ENCODE data around the gene GPER1.

GPER1 gene

GRCh38 chr7:1050254-1050906 is 37.5 kb upstream of the GPER1 start:
- H3K9me3 Mint-ChIP-seq (ENCODE audit: low read depth), result no peaks in the 10 kb centered on the region
- H3K27me3 Mint-ChIP-seq, result no peaks in the 10 kb centered on the region
- no peak overlapping the region for H3K27ac Mint-ChIP-seq
- peaks cover 62% of the 10 kb centered on the region for H3K4me1 Mint-ChIP-seq (ENCODE audit: low read depth)
- H3K4me3 Mint-ChIP-seq, result no peak overlapping the region
- H3K36me3 Mint-ChIP-seq, result no peaks in the 10 kb centered on the region

GRCh38 chr7:1050956-1051690 is 36.8 kb upstream of the GPER1 start:
- Mint-ChIP-seq H3K4me1 (ENCODE audit: low read depth) (peaks cover 59% of the 10 kb centered on the region), H3K36me3 (no peaks in the 10 kb centered on the region), H3K4me3 (no peak overlapping the region), H3K9me3 (ENCODE audit: low read depth) (no peaks in the 10 kb centered on the region), H3K27me3 (no peaks in the 10 kb centered on the region), H3K27ac (no peak overlapping the region)

GRCh38 chr7:1052031-1052818 is 35.7 kb upstream of the GPER1 start:
- Mint-ChIP-seq H3K4me3 (no peak overlapping the region), H3K36me3 (no peaks in the 10 kb centered on the region), H3K9me3 (ENCODE audit: low read depth) (no peaks in the 10 kb centered on the region), H3K27me3 (no peaks in the 10 kb centered on the region), H3K27ac (peak overlapping the region; percentile 10), H3K4me1 (ENCODE audit: low read depth) (peaks cover 50% of the 10 kb centered on the region)

GRCh38 chr7:1053002-1053411 is 34.9 kb upstream of the GPER1 start:
- no peak overlapping the region for H3K4me3 Mint-ChIP-seq
- peaks cover 44% of the 10 kb centered on the region for H3K4me1 Mint-ChIP-seq (ENCODE audit: low read depth)
- H3K9me3 Mint-ChIP-seq (ENCODE audit: low read depth), result no peaks in the 10 kb centered on the region
- no peak overlapping the region for H3K27ac Mint-ChIP-seq
- H3K36me3 Mint-ChIP-seq, result no peaks in the 10 kb centered on the region
- H3K27me3 Mint-ChIP-seq, result no peaks in the 10 kb centered on the region

- no peak overlapping the region for H3K27ac Mint-ChIP-seq
These were observed 34.0 kb upstream of the GPER1 start for GRCh38 chr7:1053816-1054370.

GRCh38 chr7:1054438-1054837 is 33.5 kb upstream of the GPER1 start:
- Mint-ChIP-seq H3K27ac (no peak overlapping the region), H3K36me3 (peaks cover 4% of the 10 kb centered on the region)

More at GRCh38 chr7:1053816-1054370, 34.0 kb upstream of the GPER1 start:
- peaks cover 4% of the 10 kb centered on the region for H3K36me3 Mint-ChIP-seq
- H3K9me3 Mint-ChIP-seq (ENCODE audit: low read depth), result no peaks in the 10 kb centered on the region
- H3K4me1 Mint-ChIP-seq (ENCODE audit: low read depth), result peaks cover 35% of the 10 kb centered on the region
- H3K4me3 Mint-ChIP-seq, result no peak overlapping the region
- H3K27me3 Mint-ChIP-seq, result no peaks in the 10 kb centered on the region

GRCh38 chr7:1054861-1055450 is 33.0 kb upstream of the GPER1 start:
- Mint-ChIP-seq H3K27me3 (no peaks in the 10 kb centered on the region), H3K36me3 (peaks cover 4% of the 10 kb centered on the region), H3K27ac (no peak overlapping the region), H3K4me3 (peak overlapping the region; percentile 81), H3K4me1 (ENCODE audit: low read depth) (peaks cover 25% of the 10 kb centered on the region), H3K9me3 (ENCODE audit: low read depth) (no peaks in the 10 kb centered on the region)

More at GRCh38 chr7:1054438-1054837, 33.5 kb upstream of the GPER1 start:
- Mint-ChIP-seq H3K27me3 (no peaks in the 10 kb centered on the region), H3K4me3 (peak overlapping the region; percentile 81), H3K4me1 (ENCODE audit: low read depth) (peaks cover 29% of the 10 kb centered on the region), H3K9me3 (ENCODE audit: low read depth) (no peaks in the 10 kb centered on the region)

GRCh38 chr7:1055491-1055955 is 32.4 kb upstream of the GPER1 start:
- H3K4me3 Mint-ChIP-seq, result peak overlapping the region; percentile 81
- H3K36me3 Mint-ChIP-seq, result peaks cover 4% of the 10 kb centered on the region
- H3K27me3 Mint-ChIP-seq, result no peaks in the 10 kb centered on the region
- no peaks in the 10 kb centered on the region for H3K9me3 Mint-ChIP-seq (ENCODE audit: low read depth)
- H3K27ac Mint-ChIP-seq, result no peak overlapping the region
- peaks cover 23% of the 10 kb centered on the region for H3K4me1 Mint-ChIP-seq (ENCODE audit: low read depth)

- H3K4me1 Mint-ChIP-seq (ENCODE audit: low read depth), result peaks cover 25% of the 10 kb centered on the region
- H3K27me3 Mint-ChIP-seq, result no peaks in the 10 kb centered on the region
- no peak overlapping the region for H3K27ac Mint-ChIP-seq
- peak overlapping the region; percentile 81 for H3K4me3 Mint-ChIP-seq
- no peaks in the 10 kb centered on the region for H3K9me3 Mint-ChIP-seq (ENCODE audit: low read depth)
- peaks cover 4% of the 10 kb centered on the region for H3K36me3 Mint-ChIP-seq
These were observed 31.7 kb upstream of the GPER1 start for GRCh38 chr7:1055956-1056784.

- Mint-ChIP-seq H3K9me3 (ENCODE audit: low read depth) (no peaks in the 10 kb centered on the region), H3K27me3 (no peaks in the 10 kb centered on the region), H3K4me3 (no peak overlapping the region), H3K27ac (no peak overlapping the region), H3K36me3 (peaks cover 4% of the 10 kb centered on the region), H3K4me1 (ENCODE audit: low read depth) (peaks cover 20% of the 10 kb centered on the region)
These were observed 31.0 kb upstream of the GPER1 start for GRCh38 chr7:1056785-1057410.

GRCh38 chr7:1057416-1058291 is 30.3 kb upstream of the GPER1 start:
- H3K27ac Mint-ChIP-seq, result no peak overlapping the region
- peaks cover 4% of the 10 kb centered on the region for H3K36me3 Mint-ChIP-seq
- peaks cover 19% of the 10 kb centered on the region for H3K4me1 Mint-ChIP-seq (ENCODE audit: low read depth)
- H3K9me3 Mint-ChIP-seq (ENCODE audit: low read depth), result no peaks in the 10 kb centered on the region
- H3K27me3 Mint-ChIP-seq, result no peaks in the 10 kb centered on the region
- H3K4me3 Mint-ChIP-seq, result no peak overlapping the region

GRCh38 chr7:1058311-1058710 is 29.6 kb upstream of the GPER1 start:
- no peak overlapping the region for H3K4me3 Mint-ChIP-seq
- H3K4me1 Mint-ChIP-seq (ENCODE audit: low read depth), result peaks cover 19% of the 10 kb centered on the region
- no peaks in the 10 kb centered on the region for H3K27me3 Mint-ChIP-seq
- H3K9me3 Mint-ChIP-seq (ENCODE audit: low read depth), result no peaks in the 10 kb centered on the region
- H3K36me3 Mint-ChIP-seq, result peaks cover 4% of the 10 kb centered on the region
- H3K27ac Mint-ChIP-seq, result no peak overlapping the region

- Mint-ChIP-seq H3K4me3 (no peak overlapping the region), H3K27me3 (no peaks in the 10 kb centered on the region), H3K9me3 (ENCODE audit: low read depth) (no peaks in the 10 kb centered on the region), H3K36me3 (peaks cover 4% of the 10 kb centered on the region), H3K27ac (no peak overlapping the region), H3K4me1 (ENCODE audit: low read depth) (peaks cover 19% of the 10 kb centered on the region)
These were observed 29.1 kb upstream of the GPER1 start for GRCh38 chr7:1058821-1059199.

Measured in activated naive CD8-positive, alpha-beta T cell (primary cell).